HepG2 (cell line): ENCODE results near the gene ANKRD55. TPM values are rescaled to one million over a fixed set of nuclear protein-coding genes. Genes with fewer than 3 reads are reported as not detected.

Experiments used
- ATAD3A ChIP-seq: sonication (generic); formaldehyde crosslinking; IDR thresholded peaks from 2 replicates; pipeline ENCODE4 v1.4.0; 2020; ENCODE audit warnings: missing genetic modification reagents
- ATM ChIP-seq: fragments of 450-650 bp; IDR thresholded peaks from 2 replicates; pipeline ENCODE4 v1.7.1; 2017; ENCODE audit warnings: mild to moderate bottlenecking, borderline replicate concordance
- MLXIP ChIP-seq: sonication (generic); formaldehyde crosslinking; IDR thresholded peaks from 2 replicates; pipeline ENCODE4 v1.9.0; 2021; ENCODE audit warnings: missing genetic modification reagents, borderline replicate concordance
- MYC ChIP-seq: sonication (generic); formaldehyde crosslinking; IDR thresholded peaks from 2 replicates; pipeline ENCODE4 v1.9.0; 2021; ENCODE audit warnings: missing genetic modification reagents, borderline replicate concordance
- NPAS2 ChIP-seq: sonication (generic); formaldehyde crosslinking; IDR thresholded peaks from 2 replicates; pipeline ENCODE4 v1.8.0; 2022; ENCODE audit warnings: mild to moderate bottlenecking, missing genetic modification reagents, borderline replicate concordance
- PATZ1 ChIP-seq: sonication (generic); formaldehyde crosslinking; IDR thresholded peaks from 2 replicates; pipeline ENCODE4 v1.4.0; 2020; ENCODE audit warnings: missing genetic modification reagents
- PHF8 ChIP-seq: sonication (generic); formaldehyde crosslinking; IDR thresholded peaks from 2 replicates; pipeline ENCODE4 v1.5.0; 2020; ENCODE audit warnings: missing genetic modification reagents
- SOX6 ChIP-seq, 2 experiments: fragments of 450-650 bp in 1 of 2; sonication (generic) in 1 of 2; formaldehyde crosslinking in 1 of 2; IDR thresholded peaks; 2 replicates each; pipeline versions ENCODE4 v1.4.0 to v1.6.1; 2017 to 2020; ENCODE audit warnings: antibody characterized with exemption in 1 of 2, mild to moderate bottlenecking in 1 of 2, missing genetic modification reagents in 1 of 2
- TOPORS ChIP-seq: sonication (generic); formaldehyde crosslinking; IDR thresholded peaks from 2 replicates; pipeline ENCODE4 v1.8.0; 2023; ENCODE audit warnings: mild to moderate bottlenecking, missing genetic modification reagents
- ZBTB14 ChIP-seq: sonication (generic); formaldehyde crosslinking; IDR thresholded peaks from 2 replicates; pipeline ENCODE4 v1.4.0; 2020; ENCODE audit warnings: missing genetic modification reagents
- ZBTB39 ChIP-seq: sonication (generic); formaldehyde crosslinking; IDR thresholded peaks from 2 replicates; pipeline ENCODE4 v1.5.0; 2020; ENCODE audit warnings: missing genetic modification reagents
- ZNF12 ChIP-seq: sonication (generic); formaldehyde crosslinking; IDR thresholded peaks from 2 replicates; pipeline ENCODE4 v1.5.0; 2020; ENCODE audit warnings: missing genetic modification reagents
- ZNF205 ChIP-seq: IDR thresholded peaks from 2 replicates; pipeline ENCODE4 v1.6.1; 2018; ENCODE audit warnings: missing biosample characterization, missing genetic modification reagents
- ZNF460 ChIP-seq: sonication (generic); formaldehyde crosslinking; IDR thresholded peaks from 2 replicates; pipeline ENCODE4 v1.5.1; 2020; ENCODE audit warnings: missing genetic modification reagents, mild to moderate bottlenecking, borderline replicate concordance
- ZNF513 ChIP-seq: sonication (generic); formaldehyde crosslinking; conservative IDR thresholded peaks from 2 replicates; pipeline ENCODE4 v1.5.0; 2020; ENCODE audit warnings: missing genetic modification reagents
- ZNF552 ChIP-seq: sonication (generic); formaldehyde crosslinking; IDR thresholded peaks from 2 replicates; pipeline ENCODE4 v1.9.0; 2022; ENCODE audit warnings: missing genetic modification reagents, mild to moderate bottlenecking, borderline replicate concordance
- ZNF691 ChIP-seq: sonication (generic); formaldehyde crosslinking; IDR thresholded peaks from 2 replicates; pipeline ENCODE4 v1.4.0; 2020; ENCODE audit warnings: missing genetic modification reagents, low read depth, mild to moderate bottlenecking, borderline replicate concordance
- polyA plus RNA-seq, 8 experiments: library from polyadenylated mRNA; depleted of rRNA in 3 of 8; stranded (reverse) in 7 of 8; unstranded in 1 of 8; fragments of >200 nt; fragmentation: Illumina TruSeq in 4 of 8; extraction: Trizol in 4 of 8; gene quantifications; 2 replicates each; pipeline versions ENCODE4 v1.2.1 to v1.2.3, GENCODE V29; 2011 to 2016; ENCODE audit warnings: low read depth in 4 of 8, missing spikeins in 1 of 8, mixed read lengths in 1 of 8; ENCODE audit not compliant: insufficient read depth in 1 of 8
- total RNA-seq, 5 experiments: library from RNA; depleted of rRNA; stranded (reverse); fragments of >200 nt; fragmentation: Illumina TruSeq; extraction: Trizol; gene quantifications; 2 replicates each; pipeline ENCODE4 v1.2.3, GENCODE V29; 2016; ENCODE audit warnings: low read depth in 1 of 5

The ANKRD55 gene
- total and polyA plus RNA-seq, 2 of the 13 experiments (the other 11 are each of a cell fraction or from before 2014, with no cell fraction given), result 0.11 to 0.28 TPM

- TF ChIP-seq ZBTB14, result no peak
- TF ChIP-seq ATAD3A (CRISPR knock-in tag), result no peak
- TF ChIP-seq SOX6 (IDR thresholded peaks at IDR 0.05), result no peak
- TF ChIP-seq SOX6 (CRISPR knock-in tag; IDR thresholded peaks at IDR 0.05), result peak; percentile 99
- no peak for TF ChIP-seq ZNF552 (CRISPR knock-in tag)
- no peak for TF ChIP-seq MLXIP (CRISPR knock-in tag)
- no peak for TF ChIP-seq NPAS2 (CRISPR knock-in tag)
- peak; percentile 83 for TF ChIP-seq ZNF205 (CRISPR knock-in tag)
- peak; percentile 66; the same call in 1 of the 2 replicates for TF ChIP-seq PATZ1 (CRISPR knock-in tag)
- peak; percentile 70; the same call in 1 of the 2 replicates for TF ChIP-seq ATM
- 0 out of 2 replicates have a peak, but pooled peaks have one; percentile 11 for TF ChIP-seq TOPORS (CRISPR knock-in tag)
- TF ChIP-seq ZNF12, result peak; percentile 96
- TF ChIP-seq ZBTB39 (CRISPR knock-in tag), result no peak
- peak; percentile 60; the same call in 1 of the 2 replicates for TF ChIP-seq MYC (CRISPR knock-in tag)
- TF ChIP-seq ZNF691 (CRISPR knock-in tag), result peak; percentile 72; the same call in 1 of the 2 replicates
- no peak for TF ChIP-seq ZNF460 (CRISPR knock-in tag)
- TF ChIP-seq PHF8 (CRISPR knock-in tag), result no peak
- no peak for TF ChIP-seq ZNF513 (CRISPR knock-in tag)
These were observed 21.7 kb downstream of the ANKRD55 start (continued) for GRCh38 chr5:56211298-56211865.
